Ovary (tissue), 3 donors: ENCODE results near the gene MCF2L.
"Not testable (repeated sequence)": the region's sequence is repeated elsewhere in the genome, so short reads cannot be mapped to it uniquely, and the experiment has no call there.

Experiments used
- CTCF ChIP-seq, 3 donors: fragments of 450-650 bp in 2 of 3; fragments of 200-600 bp in 1 of 3; IDR thresholded peaks; one replicate each; pipeline versions ENCODE4 v1.5.1 to v1.8.0; 2016 to 2022; ENCODE audit warnings: antibody characterized with exemption in 3 of 3, mild to moderate bottlenecking in 1 of 3
- POLR2A ChIP-seq: fragments of 450-650 bp; IDR thresholded peaks from one replicate; pipeline ENCODE4 v1.6.1; 2017; ENCODE audit warnings: antibody characterized with exemption, mild to moderate bottlenecking, moderate library complexity
- donor health status: DM: no; HTN: no; CAD: no.

DNA sequence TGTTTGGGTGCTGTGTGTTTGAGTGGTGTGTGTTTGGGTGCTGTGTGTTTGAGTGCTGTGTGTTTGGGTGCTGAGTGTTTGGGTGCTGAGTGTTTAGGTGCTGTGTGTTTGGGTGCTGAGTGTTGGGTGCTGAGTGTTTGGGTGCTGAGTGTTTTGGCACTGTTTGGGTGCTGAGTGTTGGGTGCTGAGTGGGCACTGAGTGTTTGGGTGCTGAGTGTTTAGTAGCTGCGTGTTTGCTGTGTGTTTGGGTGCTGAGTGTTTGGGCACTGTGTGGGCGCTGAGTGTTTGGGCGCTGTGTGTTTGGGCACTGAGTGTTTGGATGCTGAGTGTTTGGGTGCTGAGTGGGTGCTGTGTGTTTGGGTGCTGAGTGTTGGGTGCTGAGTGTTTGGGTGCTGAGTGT, 88.5 kb downstream of the MCF2L start:
- TF ChIP-seq CTCF (IDR thresholded peaks at IDR 0.05); POLR2A: not testable (repeated sequence)
